Measurements from ENCODE around the gene CCDC186. TPM values are rescaled to one million over a fixed set of nuclear protein-coding genes. Genes with fewer than 3 reads are reported as not detected.

CCDC186 gene
- total and polyA plus RNA-seq, 3 donors from 2014 or later = 5.3 to 39.8 (median 30.8) TPM

- H3K27me3 ChIP-seq = no peaks in the 10 kb centered on the region
- H3K4me3 ChIP-seq = no peak overlapping the region
- no peak overlapping the region for H3K27ac ChIP-seq
- WGBS, 2 donors = 91 to 100% methylated on average over 2 of the region's 2 CpGs
- no peaks in the 10 kb centered on the region for H3K36me3 ChIP-seq (ENCODE audit: low read depth, missing control alignments)
- no peaks in the 10 kb centered on the region for H3K9me3 ChIP-seq
- no peak for TF ChIP-seq POLR2A (IDR thresholded peaks at IDR 0.05)
- TF ChIP-seq, protein P1, sequence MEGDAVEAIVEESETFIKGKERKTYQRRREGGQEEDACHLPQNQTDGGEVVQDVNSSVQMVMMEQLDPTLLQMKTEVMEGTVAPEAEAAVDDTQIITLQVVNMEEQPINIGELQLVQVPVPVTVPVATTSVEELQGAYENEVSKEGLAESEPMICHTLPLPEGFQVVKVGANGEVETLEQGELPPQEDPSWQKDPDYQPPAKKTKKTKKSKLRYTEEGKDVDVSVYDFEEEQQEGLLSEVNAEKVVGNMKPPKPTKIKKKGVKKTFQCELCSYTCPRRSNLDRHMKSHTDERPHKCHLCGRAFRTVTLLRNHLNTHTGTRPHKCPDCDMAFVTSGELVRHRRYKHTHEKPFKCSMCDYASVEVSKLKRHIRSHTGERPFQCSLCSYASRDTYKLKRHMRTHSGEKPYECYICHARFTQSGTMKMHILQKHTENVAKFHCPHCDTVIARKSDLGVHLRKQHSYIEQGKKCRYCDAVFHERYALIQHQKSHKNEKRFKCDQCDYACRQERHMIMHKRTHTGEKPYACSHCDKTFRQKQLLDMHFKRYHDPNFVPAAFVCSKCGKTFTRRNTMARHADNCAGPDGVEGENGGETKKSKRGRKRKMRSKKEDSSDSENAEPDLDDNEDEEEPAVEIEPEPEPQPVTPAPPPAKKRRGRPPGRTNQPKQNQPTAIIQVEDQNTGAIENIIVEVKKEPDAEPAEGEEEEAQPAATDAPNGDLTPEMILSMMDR (IDR thresholded peaks at IDR 0.05) = no peak
- intact Hi-C loops (cut with DNase I; ENCODE audit: low total_unique reads) = no loop called here
- no peak for DNase-seq
- H3K4me1 ChIP-seq = no peaks in the 10 kb centered on the region
Measured at GRCh38 chr10:114118514-114118913, 55.5 kb downstream of the CCDC186 start.

DNA sequence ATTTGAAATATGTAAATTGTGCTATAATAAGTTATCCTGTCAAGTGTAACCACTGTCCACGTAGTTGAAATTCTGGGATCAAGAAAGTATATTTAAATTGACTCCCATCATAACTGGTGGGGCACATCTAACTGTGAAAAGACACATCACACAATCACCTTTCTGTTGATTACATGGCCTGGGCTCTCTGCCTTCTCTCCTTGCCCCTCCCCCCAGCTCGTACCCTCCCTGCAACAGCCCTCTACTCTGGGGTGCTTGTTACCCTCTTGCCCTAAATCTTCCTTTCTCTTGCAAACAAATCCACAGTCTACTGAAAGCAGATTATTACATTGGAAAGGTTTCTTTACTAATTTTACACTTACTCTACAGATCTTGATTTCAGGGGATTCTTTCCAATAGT is 56.3 kb downstream of the CCDC186 start:
- H3K4me1 ChIP-seq = no peaks in the 10 kb centered on the region
- intact Hi-C loops (cut with DNase I; ENCODE audit: low total_unique reads) = no loop called here
- H3K27ac ChIP-seq = no peak overlapping the region
- WGBS, 2 donors = 71 to 77% methylated on average over 2 of the region's 2 CpGs
- H3K36me3 ChIP-seq (ENCODE audit: low read depth, missing control alignments) = no peaks in the 10 kb centered on the region
- H3K27me3 ChIP-seq = no peaks in the 10 kb centered on the region
- no peaks in the 10 kb centered on the region for H3K9me3 ChIP-seq
- no peak for TF ChIP-seq POLR2A (IDR thresholded peaks at IDR 0.05)
- TF ChIP-seq, protein P1 (IDR thresholded peaks at IDR 0.05) = no peak
- DNase-seq = no peak
- no peak overlapping the region for H3K4me3 ChIP-seq

- Histone ChIP-seq H3K4me1 (no peaks in the 10 kb centered on the region), H3K4me3 (no peak overlapping the region), H3K27ac (no peak overlapping the region), H3K9me3 (no peaks in the 10 kb centered on the region), H3K27me3 (no peaks in the 10 kb centered on the region), H3K36me3 (ENCODE audit: low read depth, missing control alignments) (no peaks in the 10 kb centered on the region)
- TF ChIP-seq POLR2A (IDR thresholded peaks at IDR 0.05) = no peak
- TF ChIP-seq, protein P1 (IDR thresholded peaks at IDR 0.05) = no peak
- intact Hi-C loops (cut with DNase I; ENCODE audit: low total_unique reads) = no loop called here
- 73 to 79% methylated on average over 8 of the region's 8 CpGs for WGBS, 2 donors
- no peak for DNase-seq
Measured at GRCh38 chr10:114115661-114116445, 58.1 kb downstream of the CCDC186 start.

GRCh38 chr10:114110174-114110972 is 63.6 kb downstream of the CCDC186 start:
- no peak for DNase-seq
- 88 to 95% methylated on average over 5 of the region's 5 CpGs for WGBS, 2 donors
- no peaks in the 10 kb centered on the region for H3K9me3 ChIP-seq
- intact Hi-C loops (cut with DNase I; ENCODE audit: low total_unique reads) = no loop called here
- no peak overlapping the region for H3K27ac ChIP-seq
- TF ChIP-seq, protein P1 (IDR thresholded peaks at IDR 0.05) = no peak
- H3K36me3 ChIP-seq (ENCODE audit: low read depth, missing control alignments) = no peaks in the 10 kb centered on the region
- no peaks in the 10 kb centered on the region for H3K27me3 ChIP-seq
- H3K4me1 ChIP-seq = no peaks in the 10 kb centered on the region
- no peak overlapping the region for H3K4me3 ChIP-seq

Data from testis (tissue), 3 donors.